ENCODE results near the gene DCP1B.

Gene DCP1B

DNA sequence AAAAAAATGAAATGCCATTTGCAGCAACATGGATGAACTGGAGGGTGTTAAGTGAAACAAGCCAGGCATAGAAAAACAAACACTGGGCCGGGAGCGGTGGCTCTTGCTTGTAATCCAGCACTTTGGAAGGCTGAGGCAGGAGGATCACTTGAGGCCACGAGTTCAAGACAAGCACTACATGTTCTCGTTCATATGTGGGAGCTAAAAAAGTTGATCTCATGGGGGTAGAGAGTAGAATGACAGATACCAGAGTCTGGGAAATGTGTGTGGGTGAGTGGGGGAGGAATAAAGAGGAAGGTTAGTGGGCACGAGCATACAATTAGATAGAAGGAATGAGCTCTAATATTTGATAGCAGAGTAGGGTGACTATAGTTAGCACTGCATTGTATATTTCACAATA lies 107.3 kb downstream of the DCP1B start:
- DNase-seq (ENCODE audit: low read depth in 3 of 3), result no peak

All from stimulated activated CD4-positive, alpha-beta T cell treated with anti-CD3 and anti-CD28 coated beads, TNF-alpha, amount 100 ng/mL, for 4 hours (primary cell).